ENCODE measurements around the gene ALK.
"Not testable (repeated sequence)": the region's sequence is repeated elsewhere in the genome, so short reads cannot be mapped to it uniquely, and the experiment has no call there.

The ALK gene

GRCh38 chr2:29247336-29247914 is 674.0 kb downstream of the ALK start:
- DNase-seq, result no peak

GRCh38 chr2:29246383-29247300 is 674.7 kb downstream of the ALK start:
- intact Hi-C loops (cut with DNase I), result no loop called here

More at GRCh38 chr2:29247336-29247914, 674.0 kb downstream of the ALK start:
- intact Hi-C loops (cut with DNase I), result no loop called here

GRCh38 chr2:29245742-29246382 is 675.5 kb downstream of the ALK start:
- DNase-seq, result no peak
- intact Hi-C loops (cut with DNase I), result no loop called here

More at GRCh38 chr2:29246383-29247300, 674.7 kb downstream of the ALK start:
- no peak for DNase-seq

GRCh38 chr2:29245035-29245741 is 676.2 kb downstream of the ALK start:
- intact Hi-C loops (cut with DNase I); DNase-seq: not testable (repeated sequence)

- no peak for DNase-seq
- intact Hi-C loops (cut with DNase I), result no loop called here
Measured at GRCh38 chr2:29242621-29243375, 678.6 kb downstream of the ALK start.

GRCh38 chr2:29241955-29242565 is 679.3 kb downstream of the ALK start:
- no peak for DNase-seq
- intact Hi-C loops (cut with DNase I), result no loop called here

- intact Hi-C loops (cut with DNase I), result no loop called here
- DNase-seq, result no peak
Measured at GRCh38 chr2:29241341-29241740, 680.0 kb downstream of the ALK start.

GRCh38 chr2:29240601-29241000 is 680.8 kb downstream of the ALK start:
- intact Hi-C loops (cut with DNase I), result no loop called here
- DNase-seq, result no peak

GRCh38 chr2:29239209-29239960 is 682.0 kb downstream of the ALK start:
- DNase-seq, result no peak
- intact Hi-C loops (cut with DNase I), result no loop called here

- DNase-seq, result peak in 15 of 42 donors; percentile 11 to 51 (median 25)
- intact Hi-C loops (cut with DNase I), result no loop called here
Measured at GRCh38 chr2:29238497-29238896, 682.9 kb downstream of the ALK start.

- DNase-seq, result no peak
- intact Hi-C loops (cut with DNase I), result no loop called here
Measured at GRCh38 chr2:29236074-29236473, 685.3 kb downstream of the ALK start.

GRCh38 chr2:29235411-29235810 is 686.0 kb downstream of the ALK start:
- intact Hi-C loops (cut with DNase I), result no loop called here
- DNase-seq, result no peak

- intact Hi-C loops (cut with DNase I), result no loop called here
- no peak for DNase-seq
Measured at GRCh38 chr2:29233428-29233827, 688.0 kb downstream of the ALK start.

GRCh38 chr2:29232041-29232440 is 689.3 kb downstream of the ALK start:
- no peak for DNase-seq

GRCh38 chr2:29229640-29230039 is 691.7 kb downstream of the ALK start:
- intact Hi-C loops (cut with DNase I), result no loop called here
- DNase-seq, result no peak

More at GRCh38 chr2:29232041-29232440, 689.3 kb downstream of the ALK start:
- intact Hi-C loops (cut with DNase I), result no loop called here

- no peak for DNase-seq
- intact Hi-C loops (cut with DNase I), result no loop called here
Measured at GRCh38 chr2:29228947-29229346, 692.4 kb downstream of the ALK start.

- DNase-seq, result no peak
- intact Hi-C loops (cut with DNase I), result no loop called here
Measured at GRCh38 chr2:29227935-29228675, 693.3 kb downstream of the ALK start.
